MCF 10A (cell line): Measurements from ENCODE around the gene FCAMR. TPM values are rescaled to one million over a fixed set of nuclear protein-coding genes. Genes with fewer than 3 reads are reported as not detected.

Source experiments
- BruUV-seq: library from RNA; stranded (reverse); fragments of 400-500 nt; replicated peaks from 2 replicates; lab custom pipeline; 2021; lab: Mats Ljungman, UMichigan
- CTCF ChIA-PET: fragments of 300-600 bp; sonication (Branson Sonifier 250); formaldehyde crosslinking; extraction: SDS; loops from one replicate; lab custom pipeline; 2021; ENCODE audit warnings: antibody characterized with exemption, inconsistent platforms; lab: Yijun Ruan, JAX
- POLR2A ChIA-PET: fragments of 300-600, 350-650 bp; sonication (Branson Sonifier 250); formaldehyde crosslinking; extraction: SDS; loops from one replicate; lab custom pipeline; 2020; ENCODE audit warnings: antibody characterized with exemption, inconsistent platforms; lab: Yijun Ruan, JAX
- DNase-seq: peaks from one replicate; pipeline ENCODE4 v3.0.0-alpha.2; 2018; ENCODE audit not compliant: unreplicated experiment
- H3K27ac Mint-ChIP-seq: one replicate; pipeline ENCODE4 v1.8.0; 2022; ENCODE audit warnings: mild to moderate bottlenecking, low read depth, mixed read lengths; ENCODE audit not compliant: unreplicated experiment
- H3K27me3 Mint-ChIP-seq: one replicate; pipeline ENCODE4 v1.8.0; 2022; ENCODE audit warnings: mixed read lengths; ENCODE audit not compliant: insufficient read depth, unreplicated experiment
- H3K36me3 Mint-ChIP-seq: one replicate; pipeline ENCODE4 v1.8.0; 2022; ENCODE audit warnings: mild to moderate bottlenecking, moderate library complexity, mixed read lengths; ENCODE audit not compliant: insufficient read depth, unreplicated experiment
- H3K4me1 Mint-ChIP-seq: one replicate; pipeline ENCODE4 v1.8.0; 2022; ENCODE audit warnings: mixed read lengths; ENCODE audit not compliant: insufficient read depth, unreplicated experiment
- H3K4me3 Mint-ChIP-seq: one replicate; pipeline ENCODE4 v1.8.0; 2022; ENCODE audit warnings: mild to moderate bottlenecking, moderate library complexity, mixed read lengths; ENCODE audit not compliant: unreplicated experiment
- H3K9me3 Mint-ChIP-seq: one replicate; pipeline ENCODE4 v1.8.0; 2022; ENCODE audit warnings: mixed read lengths; ENCODE audit not compliant: unreplicated experiment
- CTCF ChIP-seq: fragments of 200-600 bp; IDR thresholded peaks from one replicate; pipeline ENCODE4 v1.8.0; 2022; ENCODE audit warnings: antibody characterized with exemption, mild to moderate bottlenecking; ENCODE audit not compliant: unreplicated experiment
- intact Hi-C: fragments of 100-400 bp; cut with micrococcal nuclease; formaldehyde crosslinking; loops from 2 replicates; pipeline ENCODE4 v1.14.1; 2022
- total RNA-seq: library from RNA; stranded (reverse); gene quantifications from 2 replicates; pipeline ENCODE4 v1.2.3, GENCODE V29; 2022

The FCAMR gene
- total RNA-seq, 1 experiment from 2014 or later = not detected

GRCh38 chr1:206939131-206939530, 31.1 kb downstream of the FCAMR start:
- CTCF ChIA-PET = interaction anchor here (0.6 to 1.2 kb wide), 7 partner anchors 10 to 466 kb away, joined by 3 to 5 read pairs (median 3); no protein-coding TSS in a partner anchor
- TF ChIP-seq CTCF = no peak
- Mint-ChIP-seq H3K27me3 (peaks cover 11% of the 10 kb centered on the region), H3K9me3 (no peaks in the 10 kb centered on the region), H3K4me3 (no peak overlapping the region), H3K36me3 (no peaks in the 10 kb centered on the region), H3K27ac (no peak overlapping the region), H3K4me1 (peaks cover 8% of the 10 kb centered on the region)
- no peak for DNase-seq
- POLR2A ChIA-PET = interaction anchor here (0.6 to 1.3 kb wide), 3 partner anchors 13 to 180 kb away, joined by 3 to 5 read pairs (median 3); no protein-coding TSS in a partner anchor
- intact Hi-C loops = no loop called here
- BruUV-seq = no TSS peak

GRCh38 chr1:206937425-206937824, 32.8 kb downstream of the FCAMR start:
- Mint-ChIP-seq H3K4me3 (no peak overlapping the region), H3K27me3 (no peaks in the 10 kb centered on the region), H3K4me1 (peaks cover 8% of the 10 kb centered on the region), H3K36me3 (no peaks in the 10 kb centered on the region), H3K27ac (no peak overlapping the region), H3K9me3 (no peaks in the 10 kb centered on the region)
- intact Hi-C loops = no loop called here
- no peak for TF ChIP-seq CTCF
- BruUV-seq = no TSS peak
- no peak for DNase-seq
- CTCF ChIA-PET = interaction anchor here (0.7 to 7.9 kb wide), 3 partner anchors 44 to 109 kb away, joined by 4 to 74 read pairs (median 5); no protein-coding TSS in a partner anchor
- POLR2A ChIA-PET = interaction anchor here (0.5 kb wide), 1 partner anchor 15 kb away, joined by 3 read pairs; no protein-coding TSS in a partner anchor

- POLR2A ChIA-PET = interaction anchor here (0.7 to 1.3 kb wide), 2 partner anchors 26 to 141 kb away, joined by 3 read pairs; no protein-coding TSS in a partner anchor
- Mint-ChIP-seq H3K36me3 (no peaks in the 10 kb centered on the region), H3K4me3 (no peak overlapping the region), H3K27me3 (no peaks in the 10 kb centered on the region), H3K27ac (no peak overlapping the region), H3K4me1 (peaks cover 8% of the 10 kb centered on the region), H3K9me3 (no peaks in the 10 kb centered on the region)
- peak; percentile 59 for TF ChIP-seq CTCF
- CTCF ChIA-PET = interaction anchor here (0.5 to 7.9 kb wide), 12 partner anchors 10 to 357 kb away, joined by 3 to 74 read pairs (median 4); partner anchors contain the start of gene FCAMR
- no TSS peak for BruUV-seq
- intact Hi-C loops = loop anchor here (1.0 kb wide), 1 partner anchor 143 kb away; no protein-coding TSS in a partner anchor
- peak; percentile 62 for DNase-seq
Observed at GRCh38 chr1:206935491-206936067, 34.7 kb downstream of the FCAMR start.

GRCh38 chr1:206933333-206933945, 36.8 kb downstream of the FCAMR start:
- Mint-ChIP-seq H3K9me3 (no peaks in the 10 kb centered on the region), H3K4me1 (no peaks in the 10 kb centered on the region), H3K36me3 (no peaks in the 10 kb centered on the region), H3K27me3 (no peaks in the 10 kb centered on the region), H3K27ac (no peak overlapping the region), H3K4me3 (no peak overlapping the region)
- intact Hi-C loops = no loop called here
- BruUV-seq = no TSS peak
- ChIA-PET CTCF (interaction anchor here (0.6 to 7.9 kb wide), 25 partner anchors 9 to 484 kb away, joined by 3 to 74 read pairs (median 4); partner anchors contain the start of gene PIGR), POLR2A (no interaction called here)
- TF ChIP-seq CTCF = peak; percentile 80
- DNase-seq = peak; percentile 66
